GM21381 (cell line): Measurements from ENCODE around the gene SLC1A5.
A peak's percentile ranks its signal among the peaks of the same experiment; 100 is the strongest.
"Not testable (repeated sequence)": the region's sequence is repeated elsewhere in the genome, so short reads cannot be mapped to it uniquely, and the experiment has no call there.

ENCODE experiments used
- ATAC-seq: cut with Tn5 transposase; IDR thresholded peaks from one replicate; pipeline ENCODE4 v1.9.1; 2021; ENCODE audit warnings: mild to moderate bottlenecking, moderate library complexity; ENCODE audit not compliant: unreplicated experiment

Gene SLC1A5

DNA sequence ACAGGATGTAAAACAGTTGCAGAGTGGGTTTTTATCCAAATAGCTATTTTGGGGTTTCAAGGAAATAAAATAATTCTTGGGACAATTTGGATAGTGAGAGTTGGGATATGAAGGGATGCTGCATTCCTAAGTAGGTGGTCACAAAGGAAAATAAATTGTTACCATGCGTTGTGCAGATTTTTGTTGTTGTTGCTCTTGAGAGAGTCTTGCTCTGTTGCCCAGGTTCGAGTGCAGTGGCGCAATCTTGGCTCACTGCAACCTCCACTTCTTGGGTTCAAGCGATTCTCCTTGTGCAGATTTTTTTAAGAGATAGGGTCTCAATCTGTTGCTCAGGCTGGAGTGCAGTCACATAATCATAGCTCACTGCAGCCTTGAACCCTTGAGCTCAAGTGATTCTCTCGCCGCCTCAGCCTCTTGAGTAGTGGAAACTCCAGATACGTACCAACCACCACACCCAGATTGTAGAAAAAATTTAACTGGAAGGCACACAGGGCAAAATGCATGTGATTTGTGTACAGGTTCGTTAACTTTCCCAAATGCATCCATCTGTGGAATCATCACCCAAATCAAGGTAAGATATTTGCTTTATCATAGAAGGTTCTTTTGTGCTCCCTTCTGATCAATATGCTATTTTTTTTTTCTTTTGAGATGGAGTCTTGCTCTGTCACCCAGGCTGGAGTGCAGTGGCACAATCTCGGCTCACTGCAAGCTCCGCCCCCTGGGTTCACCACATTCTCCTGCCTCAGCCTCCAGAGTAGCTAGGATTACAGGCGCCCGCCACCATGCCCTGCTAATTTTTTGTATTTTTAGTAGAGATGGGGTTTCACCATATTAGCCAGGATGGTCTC lies 16.0 kb downstream of the SLC1A5 start:
- ATAC-seq: no peak

- ATAC-seq: not testable (repeated sequence)
Measured at GRCh38 chr19:46768746-46769145, 19.6 kb downstream of the SLC1A5 start.

- no peak for ATAC-seq
Measured at GRCh38 chr19:46766569-46767317, 21.7 kb downstream of the SLC1A5 start.

DNA sequence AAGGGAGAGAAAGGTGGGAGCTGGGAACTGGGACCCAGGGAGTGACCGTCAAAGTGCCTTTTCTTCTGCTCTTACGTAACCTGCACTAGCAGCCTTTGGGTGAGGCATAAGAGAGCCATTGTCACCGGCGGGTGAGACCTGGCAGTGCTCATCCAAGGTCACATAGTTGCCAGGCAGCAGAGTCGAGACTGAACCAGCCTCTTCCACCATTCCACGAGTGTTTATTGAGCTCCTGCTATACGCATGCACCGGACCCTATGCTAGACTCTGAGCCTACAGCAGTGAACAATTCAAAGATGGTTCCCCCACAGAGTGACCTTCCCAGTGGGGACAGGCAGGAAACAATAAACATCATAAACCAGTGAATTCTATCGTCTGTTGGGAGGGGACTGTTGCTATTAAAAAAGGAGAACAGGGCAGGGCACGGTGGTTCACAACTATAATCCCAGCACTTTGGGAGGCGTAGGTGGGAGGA lies 23.5 kb downstream of the SLC1A5 start:
- ATAC-seq: no peak

GRCh38 chr19:46762245-46762890 lies 26.0 kb downstream of the SLC1A5 start:
- ATAC-seq: no peak

DNA sequence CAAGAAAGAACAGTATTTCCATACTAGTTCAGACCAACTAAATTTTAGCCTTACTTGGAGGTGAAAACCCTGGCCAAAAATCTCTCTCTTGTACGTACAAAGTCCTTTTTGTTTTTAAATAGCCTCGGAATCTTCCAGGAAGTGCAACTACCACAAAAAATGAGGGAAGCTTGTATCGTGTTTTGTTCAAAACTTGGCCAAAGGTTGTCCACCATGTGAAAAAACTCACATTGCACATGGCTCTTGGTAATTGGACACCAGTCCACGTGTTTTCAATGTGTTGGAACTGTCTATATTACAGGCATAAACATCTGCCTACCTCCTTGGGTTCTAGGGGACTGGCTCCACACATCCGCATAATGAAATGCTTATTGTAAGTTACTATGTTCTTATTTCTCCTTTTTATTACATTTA lies 27.0 kb downstream of the SLC1A5 start:
- ATAC-seq: no peak

DNA sequence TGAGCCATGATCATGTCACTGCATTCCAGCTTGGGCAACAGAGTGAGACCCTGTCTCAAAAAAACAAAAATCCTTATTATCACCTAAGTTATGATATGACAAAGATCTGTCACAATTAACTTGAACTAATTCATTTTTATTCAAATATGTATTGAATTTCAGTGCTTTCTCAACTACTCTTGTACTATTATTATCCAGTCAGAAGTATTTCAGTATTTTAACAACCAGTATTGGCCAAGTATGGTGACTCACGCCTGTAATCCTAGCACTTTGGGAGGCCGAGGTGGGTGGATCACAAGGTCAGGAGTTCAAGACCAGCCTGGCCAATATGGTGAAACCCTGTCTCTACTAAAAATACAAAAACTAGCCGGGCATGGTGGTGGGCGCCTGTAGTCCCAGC lies 27.5 kb downstream of the SLC1A5 start:
- ATAC-seq: not testable (repeated sequence)

DNA sequence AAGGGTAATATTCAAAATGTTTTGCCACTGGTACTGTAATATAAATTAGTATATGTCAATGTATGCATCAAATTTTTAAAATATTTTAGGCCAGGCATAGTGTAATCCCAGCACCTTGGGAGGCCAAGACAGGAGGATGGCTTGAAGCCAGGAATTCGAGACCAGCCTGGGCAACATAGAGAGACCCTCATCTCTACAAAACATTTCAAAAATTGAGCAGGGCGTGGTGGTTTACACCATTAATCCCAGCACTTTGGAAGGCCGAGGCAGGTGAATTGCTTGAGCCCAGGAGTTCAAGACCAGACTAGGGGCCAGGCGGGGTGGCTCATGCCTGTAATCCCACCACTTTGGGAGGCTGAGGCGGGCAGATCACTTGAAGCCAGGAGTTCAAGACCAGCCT lies 28.0 kb downstream of the SLC1A5 start:
- ATAC-seq: no peak

DNA sequence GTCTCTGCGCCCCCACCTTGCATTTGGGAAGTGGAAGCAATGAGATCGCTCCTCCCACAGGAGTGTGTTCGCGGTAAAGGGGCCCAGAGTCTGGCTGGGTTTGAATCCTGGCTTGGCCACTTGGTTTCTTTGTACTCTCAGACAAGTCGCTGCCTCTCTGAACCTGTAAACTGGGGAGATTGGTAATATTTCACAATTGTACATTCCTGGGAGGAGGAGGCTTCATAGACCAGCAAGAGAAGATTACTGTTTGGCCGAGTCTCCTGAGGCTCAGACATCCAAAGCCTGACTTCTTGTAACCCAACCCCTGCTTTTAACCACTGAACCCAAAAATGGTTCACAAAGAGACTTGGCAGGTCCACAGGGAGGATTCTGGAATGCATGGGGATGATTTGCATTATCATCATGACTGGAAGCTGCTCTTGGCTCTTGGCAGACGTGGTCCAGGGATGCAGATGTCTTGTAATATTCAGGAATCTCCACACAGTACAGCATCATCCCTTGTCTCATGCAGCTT lies 28.5 kb downstream of the SLC1A5 start:
- no peak for ATAC-seq

DNA sequence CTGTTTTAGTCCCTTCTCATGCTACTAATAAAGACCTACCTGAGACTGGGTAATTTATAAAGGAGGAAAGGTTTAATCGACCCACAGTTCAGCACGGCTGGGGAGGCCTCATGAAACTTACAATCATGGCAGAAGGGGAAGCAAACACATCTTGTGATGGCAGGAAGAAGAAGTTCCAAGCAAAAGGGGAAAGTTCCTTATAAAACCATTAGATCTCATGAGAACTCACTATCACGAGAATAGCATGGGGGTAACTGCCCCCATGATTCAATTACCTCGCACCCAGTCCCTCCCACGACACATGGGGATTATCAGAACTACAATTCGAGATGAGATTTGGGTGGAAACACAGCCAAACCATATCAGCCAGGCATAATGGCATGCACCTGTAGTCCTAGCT lies 29.2 kb downstream of the SLC1A5 start:
- ATAC-seq: no peak

DNA sequence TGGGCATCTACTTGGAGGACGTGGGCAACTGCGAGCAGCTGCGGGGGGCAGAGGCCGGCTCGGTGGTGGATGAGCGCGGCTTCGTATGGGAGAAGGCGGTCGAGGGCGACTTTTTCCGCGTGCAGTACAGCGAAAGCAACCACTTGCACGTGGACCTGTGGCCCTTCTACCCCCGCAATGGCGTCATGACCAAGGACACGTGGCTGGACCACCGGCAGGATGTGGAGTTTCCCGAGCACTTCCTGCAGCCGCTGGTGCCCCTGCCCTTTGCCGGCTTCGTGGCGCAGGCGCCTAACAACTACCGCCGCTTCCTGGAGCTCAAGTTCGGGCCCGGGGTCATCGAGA lies 31.9 kb downstream of the SLC1A5 start:
- ATAC-seq: no peak

DNA sequence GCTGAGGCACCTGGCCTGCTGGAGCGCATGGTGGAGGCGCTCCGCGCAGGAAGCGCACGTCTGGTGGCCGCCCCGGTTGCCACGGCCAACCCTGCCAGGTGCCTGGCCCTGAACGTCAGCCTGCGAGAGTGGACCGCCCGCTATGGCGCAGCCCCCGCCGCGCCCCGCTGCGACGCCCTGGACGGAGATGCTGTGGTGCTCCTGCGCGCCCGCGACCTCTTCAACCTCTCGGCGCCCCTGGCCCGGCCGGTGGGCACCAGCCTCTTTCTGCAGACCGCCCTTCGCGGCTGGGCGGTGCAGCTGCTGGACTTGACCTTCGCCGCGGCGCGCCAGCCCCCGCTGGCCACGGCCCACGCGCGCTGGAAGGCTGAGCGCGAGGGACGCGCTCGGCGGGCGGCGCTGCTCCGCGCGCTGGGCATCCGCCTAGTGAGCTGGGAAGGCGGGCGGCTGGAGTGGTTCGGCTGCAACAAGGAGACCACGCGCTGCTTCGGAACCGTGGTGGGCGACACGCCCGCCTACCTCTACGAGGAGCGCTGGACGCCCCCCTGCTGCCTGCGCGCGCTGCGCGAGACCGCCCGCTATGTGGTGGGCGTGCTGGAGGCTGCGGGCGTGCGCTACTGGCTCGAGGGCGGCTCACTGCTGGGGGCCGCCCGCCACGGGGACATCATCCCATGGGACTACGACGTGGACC lies 32.4 kb downstream of the SLC1A5 start:
- no peak for ATAC-seq

GRCh38 chr19:46755077-46755852 lies 33.1 kb downstream of the SLC1A5 start:
- no peak for ATAC-seq

- ATAC-seq: no peak
Measured at GRCh38 chr19:46753420-46754155, 34.8 kb downstream of the SLC1A5 start.

DNA sequence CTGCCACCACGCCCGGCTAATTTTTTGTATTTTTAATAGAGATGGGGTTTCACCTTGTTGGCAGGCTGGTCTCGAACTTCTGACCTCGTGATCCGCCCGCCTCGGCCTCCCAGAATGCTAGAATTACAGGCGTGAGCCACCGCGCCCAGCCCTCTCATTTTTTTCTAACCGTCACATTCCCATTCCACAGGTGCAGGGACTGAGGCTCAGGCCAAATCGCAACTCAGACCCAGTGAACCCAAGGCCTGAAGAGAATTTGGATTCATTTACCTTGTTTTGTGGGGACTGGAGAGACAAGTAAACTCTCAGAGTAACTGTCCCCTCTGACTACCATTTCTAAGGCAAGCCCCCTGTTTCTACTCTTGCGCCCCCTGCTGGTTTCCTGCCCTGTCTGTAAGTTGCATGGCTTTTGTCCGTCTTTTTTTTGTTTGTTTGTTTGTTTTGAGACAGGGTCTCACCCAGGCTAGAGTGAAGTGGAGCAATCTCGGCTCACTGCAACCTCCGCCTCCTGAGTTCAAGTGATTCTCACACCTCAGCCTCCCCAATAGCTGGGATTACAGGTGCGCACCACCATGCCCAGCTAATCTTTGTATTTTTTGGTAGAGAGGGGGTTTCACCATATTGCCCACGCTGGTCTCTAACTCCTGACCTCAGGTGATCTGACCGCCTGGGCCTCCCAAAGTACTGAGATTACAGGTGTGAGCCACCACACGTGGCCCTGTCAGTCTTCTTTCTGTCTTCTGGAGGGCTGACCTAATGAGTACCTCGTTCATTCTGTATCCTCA lies 39.9 kb downstream of the SLC1A5 start:
- no peak for ATAC-seq

DNA sequence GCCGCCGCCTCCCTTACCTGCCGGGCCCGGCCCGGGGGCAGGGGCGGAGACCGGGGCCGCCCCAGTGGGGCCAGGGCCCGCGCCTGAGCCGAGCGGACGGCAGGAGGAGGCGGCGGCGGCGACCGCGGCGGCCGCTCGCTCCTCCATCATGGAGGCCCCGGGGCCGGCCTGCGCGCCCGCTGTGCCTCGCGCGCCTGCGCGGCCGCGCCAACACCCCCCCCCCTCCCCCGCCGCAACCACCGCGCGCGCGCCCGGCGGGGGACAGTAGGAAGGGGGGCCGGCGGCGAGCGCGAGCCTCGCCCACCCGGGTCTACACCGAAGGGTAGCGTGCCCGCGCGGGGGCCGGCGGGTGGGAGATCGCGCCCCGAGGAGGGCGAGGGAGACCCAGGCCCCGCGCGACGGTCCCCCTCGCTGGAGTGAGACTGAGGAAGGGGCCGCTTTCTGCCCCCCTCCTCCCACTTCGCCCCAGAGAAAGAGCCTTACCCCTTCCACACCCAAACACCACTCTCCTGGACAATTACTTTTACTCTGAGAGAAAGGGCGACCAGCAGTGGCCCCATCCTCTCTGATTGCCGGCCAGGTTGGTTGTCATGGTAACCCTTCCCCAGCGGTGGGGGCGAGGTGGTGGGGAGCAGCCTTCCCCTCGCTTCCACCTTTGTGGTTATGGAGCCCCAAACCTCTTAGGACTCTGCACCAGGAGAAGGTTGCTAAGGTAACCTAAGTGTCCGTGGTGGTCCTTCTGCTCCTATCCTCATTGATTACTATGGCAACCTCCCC lies 41.9 kb downstream of the SLC1A5 start, which contains the start of gene STRN4:
Gene STRN4 (minus strand): TSS at position 170 of the 777 bp plus-strand sequence. CDS start 20 bp downstream, at position 150.
- ATAC-seq: peak; percentile 55

GRCh38 chr19:46745521-46746280 lies 42.7 kb downstream of the SLC1A5 start, which contains the start of gene FKRP:
Gene FKRP (plus strand): TSS chr19:46746057. CDS start chr19:46755451, 9,394 bp downstream.
- ATAC-seq: peak; percentile 40
